A673 (cell line): ENCODE results near the gene POU3F3.

Experiments
- CTCF ChIP-seq: fragments of 300-800, 200-600 bp; sonication (generic); conservative IDR thresholded peaks from 2 replicates; pipeline ENCODE4 v1.5.1; 2017; ENCODE audit warnings: low read depth, mild to moderate bottlenecking, antibody characterized with exemption, low read length, moderate library complexity, mixed read lengths
- EZH2 ChIP-seq: fragments of 200-600 bp; sonication (generic); IDR thresholded peaks from 2 replicates; pipeline ENCODE4 v1.6.1; 2017; ENCODE audit warnings: borderline replicate concordance, low read depth, mild to moderate bottlenecking, mixed read lengths, antibody characterized with exemption, low read length; ENCODE audit not compliant: poor library complexity, severe bottlenecking

DNA sequence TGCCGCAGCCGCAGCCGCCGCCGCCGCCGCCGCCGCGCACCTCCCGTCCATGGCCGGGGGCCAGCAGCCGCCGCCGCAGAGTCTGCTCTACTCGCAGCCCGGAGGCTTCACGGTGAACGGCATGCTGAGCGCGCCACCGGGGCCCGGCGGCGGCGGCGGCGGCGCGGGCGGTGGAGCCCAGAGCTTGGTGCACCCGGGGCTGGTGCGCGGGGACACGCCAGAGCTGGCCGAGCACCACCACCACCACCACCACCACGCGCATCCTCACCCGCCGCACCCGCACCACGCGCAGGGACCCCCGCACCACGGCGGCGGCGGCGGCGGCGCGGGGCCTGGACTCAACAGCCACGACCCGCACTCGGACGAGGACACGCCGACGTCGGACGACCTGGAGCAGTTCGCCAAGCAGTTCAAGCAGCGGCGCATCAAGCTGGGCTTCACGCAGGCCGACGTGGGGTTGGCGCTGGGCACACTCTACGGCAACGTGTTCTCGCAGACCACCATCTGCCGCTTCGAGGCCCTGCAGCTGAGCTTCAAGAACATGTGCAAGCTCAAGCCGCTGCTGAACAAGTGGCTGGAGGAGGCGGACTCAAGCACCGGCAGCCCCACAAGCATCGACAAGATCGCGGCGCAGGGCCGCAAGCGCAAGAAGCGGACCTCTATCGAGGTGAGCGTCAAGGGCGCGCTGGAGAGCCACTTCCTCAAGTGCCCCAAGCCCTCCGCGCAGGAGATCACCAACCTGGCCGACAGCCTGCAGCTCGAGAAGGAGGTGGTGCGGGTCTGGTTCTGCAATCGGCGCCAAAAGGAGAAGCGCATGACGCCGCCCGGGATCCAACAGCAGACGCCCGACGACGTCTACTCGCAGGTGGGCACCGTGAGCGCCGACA is 2.4 kb downstream of the POU3F3 start:
- TF ChIP-seq CTCF (no peak), EZH2 (no peak)
